Fibroblast of villous mesenchyme (primary cell): Measurements from ENCODE around the gene NTN5. TPM values are rescaled to one million over a fixed set of nuclear protein-coding genes. Genes with fewer than 3 reads are reported as not detected.

Experiments
- DNase-seq: peaks from one replicate; pipeline ENCODE4 v3.0.0-alpha.2; 2010; ENCODE audit warnings: low read depth
- H3K4me3 ChIP-seq: 2 replicates; pipeline ENCODE4 v1.5.1; 2011; ENCODE audit warnings: low read depth, mild to moderate bottlenecking, low read length
- total RNA-seq: library from RNA; depleted of rRNA; stranded (reverse); fragments of >200 nt; gene quantifications from 2 replicates; pipeline ENCODE4 v1.2.3, GENCODE V29; 2012
- TF ChIP-seq, protein P1 (sequence below): IDR thresholded peaks from 2 replicates; pipeline ENCODE4 v1.5.1; 2012; ENCODE audit warnings: low read depth, mild to moderate bottlenecking, low read length; ENCODE audit not compliant: insufficient read depth

NTN5 gene
- total RNA-seq, 1 donor: not detected

DNA sequence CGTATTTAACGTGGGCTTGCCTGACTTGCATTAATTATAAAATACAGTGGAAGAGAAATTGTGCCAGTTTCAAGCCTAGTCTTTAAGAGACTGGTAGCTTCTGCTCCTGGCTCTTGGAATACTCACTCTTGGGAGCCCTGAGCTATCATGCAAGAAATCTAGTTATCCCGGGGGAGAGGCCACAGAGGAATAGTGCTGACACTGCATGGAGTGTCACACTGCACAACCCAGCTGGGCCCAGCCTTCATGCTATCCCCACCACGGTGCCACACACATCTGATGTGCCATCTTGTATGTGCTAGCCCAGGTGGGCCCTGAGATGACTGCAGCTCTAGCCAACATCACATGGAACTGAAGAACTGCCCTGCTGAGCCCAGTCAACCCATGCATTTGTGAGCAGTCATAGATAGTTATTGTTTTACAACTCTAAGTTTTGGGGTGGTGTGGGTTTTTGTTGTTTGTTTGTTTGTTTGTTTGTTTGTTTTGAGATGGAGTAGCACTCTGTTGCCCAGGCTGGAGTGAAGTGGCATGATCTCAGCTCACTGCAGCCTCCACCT is 38.4 kb upstream of the NTN5 start:
- no peak for DNase-seq
- TF ChIP-seq, protein P1, sequence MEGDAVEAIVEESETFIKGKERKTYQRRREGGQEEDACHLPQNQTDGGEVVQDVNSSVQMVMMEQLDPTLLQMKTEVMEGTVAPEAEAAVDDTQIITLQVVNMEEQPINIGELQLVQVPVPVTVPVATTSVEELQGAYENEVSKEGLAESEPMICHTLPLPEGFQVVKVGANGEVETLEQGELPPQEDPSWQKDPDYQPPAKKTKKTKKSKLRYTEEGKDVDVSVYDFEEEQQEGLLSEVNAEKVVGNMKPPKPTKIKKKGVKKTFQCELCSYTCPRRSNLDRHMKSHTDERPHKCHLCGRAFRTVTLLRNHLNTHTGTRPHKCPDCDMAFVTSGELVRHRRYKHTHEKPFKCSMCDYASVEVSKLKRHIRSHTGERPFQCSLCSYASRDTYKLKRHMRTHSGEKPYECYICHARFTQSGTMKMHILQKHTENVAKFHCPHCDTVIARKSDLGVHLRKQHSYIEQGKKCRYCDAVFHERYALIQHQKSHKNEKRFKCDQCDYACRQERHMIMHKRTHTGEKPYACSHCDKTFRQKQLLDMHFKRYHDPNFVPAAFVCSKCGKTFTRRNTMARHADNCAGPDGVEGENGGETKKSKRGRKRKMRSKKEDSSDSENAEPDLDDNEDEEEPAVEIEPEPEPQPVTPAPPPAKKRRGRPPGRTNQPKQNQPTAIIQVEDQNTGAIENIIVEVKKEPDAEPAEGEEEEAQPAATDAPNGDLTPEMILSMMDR: no peak
- H3K4me3 ChIP-seq: no peak overlapping the region

DNA sequence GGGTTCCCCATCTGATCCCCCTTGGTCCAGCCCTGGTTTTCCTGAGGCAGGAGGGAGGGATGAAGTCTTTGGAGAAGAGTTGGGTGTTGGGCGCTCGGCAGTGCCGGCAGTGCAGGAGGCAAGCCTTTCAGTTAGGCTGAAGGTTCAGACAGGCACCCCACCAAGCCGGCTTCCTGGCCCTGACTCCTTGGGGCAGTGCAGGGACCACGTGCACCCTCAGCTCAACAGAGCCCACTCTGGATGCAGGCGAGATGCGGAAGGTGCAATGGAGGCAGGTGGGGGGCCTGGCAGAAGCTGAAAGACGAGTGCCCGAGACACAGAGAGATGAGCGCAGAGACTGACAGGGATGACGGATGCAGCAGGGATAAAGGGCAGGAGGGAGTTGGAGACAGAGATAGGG is 35.7 kb upstream of the NTN5 start:
- no peak for DNase-seq

DNA sequence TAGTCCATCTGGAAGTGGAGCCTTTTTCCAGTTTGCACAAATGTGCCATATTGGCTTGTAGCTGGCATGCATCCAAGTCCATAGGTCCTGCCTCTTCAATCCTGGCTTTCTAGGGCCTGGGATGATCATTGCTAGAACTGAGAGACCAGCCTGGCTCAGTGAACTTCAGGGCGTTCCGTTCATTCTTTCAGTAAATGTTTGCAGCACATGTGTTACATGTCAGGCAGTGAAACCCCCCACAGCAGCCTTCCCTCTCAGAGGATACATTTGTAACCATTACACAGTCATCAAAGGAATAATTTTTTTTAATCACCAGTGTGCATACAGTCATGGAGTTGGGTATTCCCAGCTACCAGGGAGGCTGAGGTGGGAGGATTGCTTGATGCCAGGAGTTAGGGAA is 32.6 kb upstream of the NTN5 start:
- TF ChIP-seq, protein P1: no peak
- H3K4me3 ChIP-seq: no peak overlapping the region
- no peak for DNase-seq

More for the DNA sequence above, 35.7 kb upstream of the NTN5 start:
- TF ChIP-seq, protein P1: no peak
- no peak overlapping the region for H3K4me3 ChIP-seq

DNA sequence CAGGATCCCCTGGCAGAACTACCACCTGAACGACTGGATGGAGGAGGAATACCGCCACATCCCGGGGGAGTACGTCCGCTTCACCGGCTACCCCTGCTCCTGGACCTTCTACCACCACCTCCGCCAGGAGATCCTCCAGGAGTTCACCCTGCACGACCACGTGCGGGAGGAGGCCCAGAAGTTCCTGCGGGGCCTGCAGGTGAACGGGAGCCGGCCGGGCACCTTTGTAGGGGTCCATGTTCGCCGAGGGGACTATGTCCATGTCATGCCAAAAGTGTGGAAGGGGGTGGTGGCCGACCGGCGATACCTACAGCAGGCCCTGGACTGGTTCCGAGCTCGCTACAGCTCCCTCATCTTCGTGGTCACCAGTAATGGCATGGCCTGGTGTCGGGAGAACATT is 30.5 kb upstream of the NTN5 start:
- TF ChIP-seq, protein P1: no peak
- H3K4me3 ChIP-seq: no peak overlapping the region

DNA sequence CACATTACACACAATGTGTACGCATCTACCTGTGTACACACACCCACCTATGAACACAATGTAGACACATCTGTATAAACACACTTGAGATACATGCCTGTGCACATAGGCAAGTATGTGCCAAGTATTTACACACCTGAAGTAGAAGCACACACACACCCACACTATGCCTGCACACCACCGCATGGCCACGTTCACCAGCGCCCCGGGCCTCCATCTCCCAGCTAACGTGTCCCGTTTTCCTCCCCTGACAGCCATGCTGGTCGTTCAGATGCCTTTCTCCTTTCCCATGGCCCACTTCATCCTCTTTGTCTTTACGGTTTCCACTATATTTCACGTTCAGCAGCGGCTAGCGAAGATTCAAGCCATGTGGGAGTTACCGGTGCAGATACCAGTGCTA is 29.9 kb upstream of the NTN5 start:
- DNase-seq: no peak

More for the DNA sequence above, 30.5 kb upstream of the NTN5 start:
- DNase-seq: no peak

DNA sequence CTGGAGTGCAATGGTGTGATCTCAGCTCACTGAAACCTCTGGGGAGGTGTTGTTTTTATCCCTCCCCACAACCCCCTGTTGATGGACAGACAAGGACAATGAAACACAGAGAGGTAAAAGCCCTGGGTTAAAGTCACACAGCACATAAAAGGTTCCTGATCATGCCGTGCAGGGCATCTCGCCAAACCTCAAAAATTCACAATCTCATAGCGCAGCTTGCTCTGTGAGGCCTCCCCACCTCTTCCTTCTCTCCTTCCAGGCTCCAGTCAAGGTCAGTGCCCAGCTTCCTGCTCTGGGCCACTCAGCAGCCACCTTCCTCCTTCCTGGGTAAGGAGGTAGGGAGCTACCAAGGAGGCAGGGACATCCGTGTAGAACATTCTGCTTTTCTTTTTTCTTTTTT is 25.2 kb upstream of the NTN5 start:
- H3K4me3 ChIP-seq: no peak overlapping the region
- TF ChIP-seq, protein P1: no peak
- DNase-seq: peak; percentile 66

More for the DNA sequence above, 29.9 kb upstream of the NTN5 start:
- TF ChIP-seq, protein P1: no peak
- no peak overlapping the region for H3K4me3 ChIP-seq
